Skeletal muscle satellite cell (primary cell): Measurements from ENCODE around the gene DDB1.

Experiments
- H3K27me3 ChIP-seq: 2 replicates; pipeline ENCODE4 v1.7.0; 2013; ENCODE audit warnings: low read length; ENCODE audit not compliant: control insufficient read depth, insufficient read depth
- H3K36me3 ChIP-seq: 2 replicates; pipeline ENCODE4 v1.7.0; 2013; ENCODE audit warnings: mild to moderate bottlenecking, control low read depth, low read length; ENCODE audit not compliant: insufficient read depth
- H3K4me1 ChIP-seq: 2 replicates; pipeline ENCODE4 v1.7.0; 2013; ENCODE audit warnings: low read length; ENCODE audit not compliant: control insufficient read depth, insufficient read depth
- H3K4me2 ChIP-seq: 2 replicates; pipeline ENCODE4 v1.7.0; 2013; ENCODE audit warnings: mild to moderate bottlenecking, low read length
- H3K4me3 ChIP-seq: 2 replicates; pipeline ENCODE4 v1.7.0; 2013; ENCODE audit warnings: low read length
- H3K9ac ChIP-seq: 2 replicates; pipeline ENCODE4 v1.7.0; 2013; ENCODE audit warnings: mild to moderate bottlenecking, low read depth, low read length, moderate library complexity
- H3K9me3 ChIP-seq: replicated peaks from 2 replicates; pipeline ENCODE4 v1.7.0; 2013; ENCODE audit warnings: mild to moderate bottlenecking, control low read depth, low read length

The DDB1 gene

GRCh38 chr11:61342207-61342803 lies 9.4 kb upstream of the DDB1 start:
- H3K4me1 ChIP-seq = no peaks in the 10 kb centered on the region
- H3K9me3 ChIP-seq = no peaks in the 10 kb centered on the region
- no peaks in the 10 kb centered on the region for H3K27me3 ChIP-seq
- H3K4me3 ChIP-seq = no peak overlapping the region
- H3K9ac ChIP-seq = no peak overlapping the region
- H3K36me3 ChIP-seq = peaks cover 15% of the 10 kb centered on the region
- no peak overlapping the region for H3K4me2 ChIP-seq

GRCh38 chr11:61341706-61342105 lies 8.8 kb upstream of the DDB1 start:
- no peak overlapping the region for H3K4me2 ChIP-seq
- H3K27me3 ChIP-seq = no peaks in the 10 kb centered on the region
- no peak overlapping the region for H3K4me3 ChIP-seq
- H3K9ac ChIP-seq = no peak overlapping the region
- H3K9me3 ChIP-seq = no peaks in the 10 kb centered on the region
- no peaks in the 10 kb centered on the region for H3K4me1 ChIP-seq
- H3K36me3 ChIP-seq = peaks cover 15% of the 10 kb centered on the region

- Histone ChIP-seq H3K4me1 (no peaks in the 10 kb centered on the region), H3K9me3 (no peaks in the 10 kb centered on the region), H3K4me3 (no peak overlapping the region), H3K27me3 (no peaks in the 10 kb centered on the region), H3K9ac (no peak overlapping the region), H3K4me2 (no peak overlapping the region), H3K36me3 (peaks cover 15% of the 10 kb centered on the region)
Measured at GRCh38 chr11:61340979-61341378, 8.1 kb upstream of the DDB1 start.

- Histone ChIP-seq H3K9ac (no peak overlapping the region), H3K36me3 (peaks cover 7% of the 10 kb centered on the region), H3K27me3 (no peaks in the 10 kb centered on the region), H3K4me1 (peaks cover 6% of the 10 kb centered on the region), H3K4me2 (no peak overlapping the region), H3K9me3 (no peaks in the 10 kb centered on the region), H3K4me3 (no peak overlapping the region)
Measured at GRCh38 chr11:61339490-61339878, 6.6 kb upstream of the DDB1 start.

- Histone ChIP-seq H3K4me2 (no peak overlapping the region), H3K9me3 (no peaks in the 10 kb centered on the region), H3K4me1 (peaks cover 11% of the 10 kb centered on the region), H3K27me3 (no peaks in the 10 kb centered on the region), H3K36me3 (peaks cover 7% of the 10 kb centered on the region), H3K4me3 (no peak overlapping the region), H3K9ac (no peak overlapping the region)
Measured at GRCh38 chr11:61338783-61339489, 6.0 kb upstream of the DDB1 start.

- H3K4me1 ChIP-seq = peaks cover 17% of the 10 kb centered on the region
- no peaks in the 10 kb centered on the region for H3K9me3 ChIP-seq
- no peaks in the 10 kb centered on the region for H3K27me3 ChIP-seq
- H3K4me3 ChIP-seq = no peak overlapping the region
- H3K9ac ChIP-seq = no peak overlapping the region
- peaks cover 4% of the 10 kb centered on the region for H3K36me3 ChIP-seq
- no peak overlapping the region for H3K4me2 ChIP-seq
Measured at GRCh38 chr11:61337706-61338470, 5.0 kb upstream of the DDB1 start.

GRCh38 chr11:61336171-61336935 lies 3.4 kb upstream of the DDB1 start:
- H3K4me1 ChIP-seq = peaks cover 21% of the 10 kb centered on the region
- H3K27me3 ChIP-seq = no peaks in the 10 kb centered on the region
- H3K9ac ChIP-seq = no peak overlapping the region
- H3K36me3 ChIP-seq = no peaks in the 10 kb centered on the region
- no peak overlapping the region for H3K4me2 ChIP-seq
- no peak overlapping the region for H3K4me3 ChIP-seq
- H3K9me3 ChIP-seq = no peaks in the 10 kb centered on the region

GRCh38 chr11:61335355-61335710 lies 2.4 kb upstream of the DDB1 start:
- Histone ChIP-seq H3K9me3 (no peaks in the 10 kb centered on the region), H3K4me1 (peaks cover 27% of the 10 kb centered on the region), H3K9ac (no peak overlapping the region)

GRCh38 chr11:61334434-61335354 lies 1.8 kb upstream of the DDB1 start:
- Histone ChIP-seq H3K36me3 (peaks cover 6% of the 10 kb centered on the region), H3K4me3 (no peak overlapping the region), H3K9me3 (no peaks in the 10 kb centered on the region), H3K4me1 (peaks cover 27% of the 10 kb centered on the region), H3K9ac (no peak overlapping the region), H3K27me3 (no peaks in the 10 kb centered on the region), H3K4me2 (no peak overlapping the region)

More at GRCh38 chr11:61335355-61335710, 2.4 kb upstream of the DDB1 start:
- Histone ChIP-seq H3K4me3 (no peak overlapping the region), H3K36me3 (no peaks in the 10 kb centered on the region), H3K4me2 (no peak overlapping the region), H3K27me3 (no peaks in the 10 kb centered on the region)

- peaks cover 27% of the 10 kb centered on the region for H3K4me1 ChIP-seq
- H3K4me2 ChIP-seq = peak overlapping the region; percentile 94
- H3K9me3 ChIP-seq = no peaks in the 10 kb centered on the region
- H3K36me3 ChIP-seq = peaks cover 15% of the 10 kb centered on the region
- H3K9ac ChIP-seq = peak overlapping the region; percentile 100
- H3K4me3 ChIP-seq = peak overlapping the region; percentile 94
- no peaks in the 10 kb centered on the region for H3K27me3 ChIP-seq
Measured at GRCh38 chr11:61333550-61334433, 887 bp upstream of the DDB1 start.
